Measurements from ENCODE around the gene CEP41. TPM values are rescaled to one million over a fixed set of nuclear protein-coding genes. Genes with fewer than 3 reads are reported as not detected.

Gene CEP41
- total and polyA plus RNA-seq, 2 donors from 2014 or later, result 8.1 to 12.7 TPM

- DNase-seq (no peak), FAIRE-seq (no peak)
- Histone ChIP-seq H3K4me1 (ENCODE audit: control insufficient read depth in 2 of 3, insufficient read depth in 2 of 3, low read depth in 1 of 3, low read length in 3 of 3) (peaks cover 0 to 5% (median 0%) of the 10 kb centered on the region in 3 donors), H3K27ac (ENCODE audit: low read depth in 2 of 2, low read length in 2 of 2) (no peak overlapping the region), H3K27me3 (ENCODE audit: control insufficient read depth, insufficient read depth, low read length) (no peaks in the 10 kb centered on the region), H3K9ac (ENCODE audit: low read length in 3 of 3) (no peak overlapping the region), H3K9me3 (ENCODE audit: control insufficient read depth in 2 of 3, insufficient read depth in 1 of 3, low read length in 3 of 3) (no peaks in the 10 kb centered on the region), H3K4me3 (ENCODE audit: low read length in 3 of 3) (no peak overlapping the region), H3K36me3 (ENCODE audit: control insufficient read depth in 2 of 3, insufficient read depth in 3 of 3, low read length in 3 of 3) (no peaks in the 10 kb centered on the region)
- TF ChIP-seq, protein P1, sequence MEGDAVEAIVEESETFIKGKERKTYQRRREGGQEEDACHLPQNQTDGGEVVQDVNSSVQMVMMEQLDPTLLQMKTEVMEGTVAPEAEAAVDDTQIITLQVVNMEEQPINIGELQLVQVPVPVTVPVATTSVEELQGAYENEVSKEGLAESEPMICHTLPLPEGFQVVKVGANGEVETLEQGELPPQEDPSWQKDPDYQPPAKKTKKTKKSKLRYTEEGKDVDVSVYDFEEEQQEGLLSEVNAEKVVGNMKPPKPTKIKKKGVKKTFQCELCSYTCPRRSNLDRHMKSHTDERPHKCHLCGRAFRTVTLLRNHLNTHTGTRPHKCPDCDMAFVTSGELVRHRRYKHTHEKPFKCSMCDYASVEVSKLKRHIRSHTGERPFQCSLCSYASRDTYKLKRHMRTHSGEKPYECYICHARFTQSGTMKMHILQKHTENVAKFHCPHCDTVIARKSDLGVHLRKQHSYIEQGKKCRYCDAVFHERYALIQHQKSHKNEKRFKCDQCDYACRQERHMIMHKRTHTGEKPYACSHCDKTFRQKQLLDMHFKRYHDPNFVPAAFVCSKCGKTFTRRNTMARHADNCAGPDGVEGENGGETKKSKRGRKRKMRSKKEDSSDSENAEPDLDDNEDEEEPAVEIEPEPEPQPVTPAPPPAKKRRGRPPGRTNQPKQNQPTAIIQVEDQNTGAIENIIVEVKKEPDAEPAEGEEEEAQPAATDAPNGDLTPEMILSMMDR (IDR thresholded peaks at IDR 0.05; ENCODE audit: borderline replicate concordance, extremely low read depth, insufficient read depth), result no peak
- intact Hi-C loops (cut with DNase I), result no loop called here
Observed at GRCh38 chr7:130387306-130387627, 53.5 kb downstream of the CEP41 start.

- FAIRE-seq, result no peak
- TF ChIP-seq, protein P1 (IDR thresholded peaks at IDR 0.05; ENCODE audit: borderline replicate concordance, extremely low read depth, insufficient read depth), result no peak
- peaks cover 0 to 5% (median 0%) of the 10 kb centered on the region in 3 donors for H3K4me1 ChIP-seq (ENCODE audit: control insufficient read depth in 2 of 3, insufficient read depth in 2 of 3, low read depth in 1 of 3, low read length in 3 of 3)
Observed at GRCh38 chr7:130386876-130387275, 53.9 kb downstream of the CEP41 start.

DNA sequence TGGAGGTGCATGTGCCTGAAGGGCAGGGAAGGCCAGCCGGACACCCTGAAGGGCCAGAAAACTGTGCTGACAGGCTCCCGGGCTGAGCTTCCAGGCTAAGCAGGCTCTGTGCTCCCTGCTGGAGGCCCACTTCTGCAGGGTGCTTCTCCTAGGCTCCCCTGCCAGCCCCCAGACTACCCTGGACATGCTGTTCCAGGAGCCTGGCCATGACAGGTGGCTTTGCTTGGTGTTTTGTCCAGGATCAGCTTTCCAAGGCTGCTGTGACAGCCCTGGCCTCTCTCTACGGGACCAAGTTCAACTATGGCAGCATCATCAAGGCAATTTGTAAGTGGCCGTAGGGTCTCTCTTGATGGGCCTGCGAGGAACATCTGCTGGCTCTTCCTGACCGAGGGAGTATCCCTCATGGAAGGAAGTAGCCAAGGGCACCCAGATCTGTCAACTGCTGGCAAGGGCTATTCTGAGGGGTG, 55.2 kb downstream of the CEP41 start:
- Histone ChIP-seq H3K9me3 (ENCODE audit: control insufficient read depth in 2 of 3, insufficient read depth in 1 of 3, low read length in 3 of 3) (no peaks in the 10 kb centered on the region), H3K9ac (ENCODE audit: low read length in 3 of 3) (no peak overlapping the region), H3K4me1 (ENCODE audit: control insufficient read depth in 2 of 3, insufficient read depth in 2 of 3, low read depth in 1 of 3, low read length in 3 of 3) (peaks cover 0 to 5% (median 0%) of the 10 kb centered on the region in 3 donors), H3K36me3 (ENCODE audit: control insufficient read depth in 2 of 3, insufficient read depth in 3 of 3, low read length in 3 of 3) (no peaks in the 10 kb centered on the region), H3K27me3 (ENCODE audit: control insufficient read depth, insufficient read depth, low read length) (no peaks in the 10 kb centered on the region), H3K27ac (ENCODE audit: low read depth in 2 of 2, low read length in 2 of 2) (no peak overlapping the region), H3K4me3 (ENCODE audit: low read length in 3 of 3) (no peak overlapping the region)
- no peak for FAIRE-seq
- intact Hi-C loops (cut with DNase I), result no loop called here
- no peak for DNase-seq
- TF ChIP-seq, protein P1 (IDR thresholded peaks at IDR 0.05; ENCODE audit: borderline replicate concordance, extremely low read depth, insufficient read depth), result no peak

More at GRCh38 chr7:130386876-130387275, 53.9 kb downstream of the CEP41 start:
- no peak overlapping the region for H3K27ac ChIP-seq (ENCODE audit: low read depth in 2 of 2, low read length in 2 of 2)
- no peaks in the 10 kb centered on the region for H3K9me3 ChIP-seq (ENCODE audit: control insufficient read depth in 2 of 3, insufficient read depth in 1 of 3, low read length in 3 of 3)
- no peak overlapping the region for H3K9ac ChIP-seq (ENCODE audit: low read length in 3 of 3)
- no peaks in the 10 kb centered on the region for H3K27me3 ChIP-seq (ENCODE audit: control insufficient read depth, insufficient read depth, low read length)
- intact Hi-C loops (cut with DNase I), result no loop called here
- peak in 1 of 5 donors; percentile 36 for DNase-seq
- H3K4me3 ChIP-seq (ENCODE audit: low read length in 3 of 3), result no peak overlapping the region
- no peaks in the 10 kb centered on the region for H3K36me3 ChIP-seq (ENCODE audit: control insufficient read depth in 2 of 3, insufficient read depth in 3 of 3, low read length in 3 of 3)

Measured in kidney (tissue), 14 donors.